Measurements from ENCODE around the gene RPTOR. TPM values are rescaled to one million over a fixed set of nuclear protein-coding genes. Genes with fewer than 3 reads are reported as not detected.

The RPTOR gene
- total RNA-seq: 18.6 and 20.8 TPM in 2 replicates

GRCh38 chr17:80544655-80545498 lies at the start of gene RPTOR:
TSS of gene RPTOR (plus strand) at chr17:80544838. CDS start at chr17:80545630, 792 bp downstream.

GRCh38 chr17:80991645-80992076 lies 447.0 kb downstream of the RPTOR start, which contains the start of gene CHMP6:
TSS of gene CHMP6 (plus strand) at chr17:80991841. CDS start at chr17:80991919, 78 bp downstream.

Other genes starting within 250 kb of the RPTOR start
- gene ENDOV, start 129.7 kb upstream of the RPTOR start, total RNA-seq: 18.6 and 22.8 TPM in 2 replicates
- gene NPTX1, start 68.2 kb upstream of the RPTOR start, total RNA-seq: 95.9 and 163 TPM in 2 replicates

All from aortic smooth muscle cell (primary cell).